NCI-H1105 treated with DMSO at 0.1 percent for 48 hours (cell line): ENCODE data around the gene AP3B1.

ENCODE experiments used
- DNase-seq: peaks from one replicate; lab custom pipeline; 2025; lab: John Stamatoyannopoulos, UW

AP3B1 gene

GRCh38 chr5:78288246-78288645 lies 6.3 kb downstream of the AP3B1 start:
- no peak for DNase-seq

GRCh38 chr5:78287833-78288232 lies 6.7 kb downstream of the AP3B1 start:
- no peak for DNase-seq

- DNase-seq = no peak
Observed at GRCh38 chr5:78287169-78287568, 7.3 kb downstream of the AP3B1 start.

GRCh38 chr5:78286290-78286689 lies 8.2 kb downstream of the AP3B1 start:
- no peak for DNase-seq

- no peak for DNase-seq
Observed at GRCh38 chr5:78283802-78284201, 10.7 kb downstream of the AP3B1 start.

- DNase-seq = no peak
Observed at GRCh38 chr5:78283105-78283504, 11.4 kb downstream of the AP3B1 start.

GRCh38 chr5:78280261-78280660 lies 14.2 kb downstream of the AP3B1 start:
- no peak for DNase-seq

- no peak for DNase-seq
Observed at GRCh38 chr5:78279194-78279593, 15.3 kb downstream of the AP3B1 start.

GRCh38 chr5:78277715-78278114 lies 16.8 kb downstream of the AP3B1 start:
- no peak for DNase-seq

GRCh38 chr5:78275998-78276543 lies 18.4 kb downstream of the AP3B1 start:
- no peak for DNase-seq

GRCh38 chr5:78274540-78275197 lies 19.8 kb downstream of the AP3B1 start:
- no peak for DNase-seq

GRCh38 chr5:78273436-78273835 lies 21.1 kb downstream of the AP3B1 start:
- DNase-seq = no peak

- no peak for DNase-seq
Observed at GRCh38 chr5:78271766-78272165, 22.7 kb downstream of the AP3B1 start.

GRCh38 chr5:78269088-78269703 lies 25.3 kb downstream of the AP3B1 start:
- peak; percentile 20 for DNase-seq

- no peak for DNase-seq
Observed at GRCh38 chr5:78268356-78268755, 26.1 kb downstream of the AP3B1 start.

GRCh38 chr5:78265163-78265562 lies 29.3 kb downstream of the AP3B1 start:
- no peak for DNase-seq

GRCh38 chr5:78264600-78264999 lies 29.9 kb downstream of the AP3B1 start:
- no peak for DNase-seq

GRCh38 chr5:78260771-78261170 lies 33.7 kb downstream of the AP3B1 start:
- no peak for DNase-seq

- DNase-seq = no peak
Observed at GRCh38 chr5:78253201-78253600, 41.3 kb downstream of the AP3B1 start.

GRCh38 chr5:78252715-78253114 lies 41.8 kb downstream of the AP3B1 start:
- no peak for DNase-seq

GRCh38 chr5:78251663-78252284 lies 42.7 kb downstream of the AP3B1 start:
- DNase-seq = no peak

- DNase-seq = no peak
Observed at GRCh38 chr5:78245136-78245535, 49.4 kb downstream of the AP3B1 start.

GRCh38 chr5:78243639-78244038 lies 50.9 kb downstream of the AP3B1 start:
- DNase-seq = no peak
